ENCODE results near the gene HMCN2. TPM values are rescaled to one million over a fixed set of nuclear protein-coding genes. Genes with fewer than 3 reads are reported as not detected.

Gene HMCN2
- total RNA-seq, 1 donor from 2014 or later, result 0.15 TPM

DNA sequence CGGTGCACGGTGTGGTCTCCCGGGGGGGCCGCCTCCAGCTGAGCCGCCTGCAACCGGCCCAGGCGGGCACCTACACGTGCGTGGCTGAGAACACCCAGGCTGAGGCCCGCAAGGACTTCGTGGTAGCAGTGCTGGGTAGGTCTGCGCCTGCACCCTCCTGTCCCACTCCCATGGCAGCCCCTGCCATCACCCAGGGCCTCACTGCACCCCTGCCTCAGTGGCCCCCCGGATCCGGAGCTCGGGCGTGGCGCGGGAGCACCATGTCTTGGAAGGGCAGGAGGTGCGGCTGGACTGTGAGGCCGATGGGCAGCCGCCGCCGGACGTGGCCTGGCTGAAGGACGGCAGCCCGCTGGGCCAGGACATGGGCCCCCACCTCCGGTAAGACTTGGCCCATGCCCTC, 125.4 kb downstream of the HMCN2 start:
- peaks cover 12% of the 10 kb centered on the region for H3K27me3 Mint-ChIP-seq (ENCODE audit: insufficient read depth, low read depth)
- no peaks in the 10 kb centered on the region for H3F3A ChIP-seq (ENCODE audit: low read depth)
- no peaks in the 10 kb centered on the region for H3K9me3 ChIP-seq (ENCODE audit: low read depth)
- H3K79me2 ChIP-seq (ENCODE audit: low read depth), result no peaks in the 10 kb centered on the region
- no peaks in the 10 kb centered on the region for H3K27me3 ChIP-seq
- peaks cover 19% of the 10 kb centered on the region for H3K4me1 Mint-ChIP-seq
- H3K36me3 Mint-ChIP-seq, result no peaks in the 10 kb centered on the region
- H3K9me3 Mint-ChIP-seq, result no peaks in the 10 kb centered on the region
- no peak overlapping the region for H3K9ac ChIP-seq
- no peak for DNase-seq (ENCODE audit: low spot score)
- H3K4me2 ChIP-seq, result no peak overlapping the region
- no peak overlapping the region for H3K27ac ChIP-seq
- peaks cover 5% of the 10 kb centered on the region for H3K4me1 ChIP-seq
- no peaks in the 10 kb centered on the region for H4K20me1 ChIP-seq (ENCODE audit: low read depth)
- H3K36me3 ChIP-seq, result no peaks in the 10 kb centered on the region
- no peak overlapping the region for H3K27ac Mint-ChIP-seq
- H3K4me3 ChIP-seq, result no peak overlapping the region
- no peak overlapping the region for H2AFZ ChIP-seq (replicated peaks)
- no peak for TF ChIP-seq EZH2 (IDR thresholded peaks at IDR 0.05)
- TF ChIP-seq CTCF (IDR thresholded peaks at IDR 0.05), result no peak
- no peak for TF ChIP-seq EZH2phosphoT487 (IDR thresholded peaks at IDR 0.05)
- H3K4me3 Mint-ChIP-seq, result no peak overlapping the region

GRCh38 chr9:130391866-130392265, 126.3 kb downstream of the HMCN2 start:
- no peak for TF ChIP-seq EZH2phosphoT487 (IDR thresholded peaks at IDR 0.05)
- TF ChIP-seq EZH2 (IDR thresholded peaks at IDR 0.05), result no peak
- no peak for TF ChIP-seq CTCF (IDR thresholded peaks at IDR 0.05)
- Mint-ChIP-seq H3K36me3 (no peaks in the 10 kb centered on the region), H3K4me1 (peaks cover 19% of the 10 kb centered on the region), H3K9me3 (no peaks in the 10 kb centered on the region), H3K27me3 (ENCODE audit: insufficient read depth, low read depth) (peaks cover 12% of the 10 kb centered on the region), H3K4me3 (no peak overlapping the region), H3K27ac (no peak overlapping the region)
- H3K4me1 ChIP-seq, result peaks cover 5% of the 10 kb centered on the region
- no peak overlapping the region for H3K27ac ChIP-seq
- H3K4me2 ChIP-seq, result no peak overlapping the region
- H3K4me3 ChIP-seq, result no peak overlapping the region
- H2AFZ ChIP-seq (replicated peaks), result no peak overlapping the region
- no peak for DNase-seq (ENCODE audit: low spot score)
- no peaks in the 10 kb centered on the region for H3K79me2 ChIP-seq (ENCODE audit: low read depth)
- no peaks in the 10 kb centered on the region for H3K36me3 ChIP-seq
- H3K9ac ChIP-seq, result no peak overlapping the region
- no peaks in the 10 kb centered on the region for H4K20me1 ChIP-seq (ENCODE audit: low read depth)
- no peaks in the 10 kb centered on the region for H3K27me3 ChIP-seq
- H3K9me3 ChIP-seq (ENCODE audit: low read depth), result no peaks in the 10 kb centered on the region
- no peaks in the 10 kb centered on the region for H3F3A ChIP-seq (ENCODE audit: low read depth)

DNA sequence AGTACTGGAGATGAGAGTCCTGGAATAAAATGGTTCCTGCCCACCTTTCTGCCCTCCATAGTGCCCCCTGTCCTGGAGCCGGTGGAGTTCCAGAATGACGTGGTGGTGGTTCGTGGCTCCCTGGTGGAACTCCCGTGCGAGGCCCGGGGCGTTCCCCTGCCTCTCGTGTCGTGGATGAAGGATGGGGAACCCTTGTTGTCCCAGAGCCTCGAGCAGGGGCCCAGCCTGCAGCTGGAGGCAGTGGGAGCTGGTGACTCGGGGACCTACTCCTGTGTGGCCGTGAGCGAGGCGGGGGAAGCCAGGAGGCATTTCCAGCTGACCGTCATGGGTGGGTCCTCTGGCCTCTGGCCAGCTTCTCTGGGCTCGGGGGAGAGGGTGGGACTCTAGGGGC, 128.1 kb downstream of the HMCN2 start:
- H3K27me3 Mint-ChIP-seq (ENCODE audit: insufficient read depth, low read depth), result peaks cover 12% of the 10 kb centered on the region
- no peak for DNase-seq (ENCODE audit: low spot score)
- Histone ChIP-seq H3K4me3 (no peak overlapping the region), H3K9me3 (ENCODE audit: low read depth) (no peaks in the 10 kb centered on the region), H3K9ac (no peak overlapping the region), H3K79me2 (ENCODE audit: low read depth) (no peaks in the 10 kb centered on the region), H3K27me3 (no peaks in the 10 kb centered on the region), H4K20me1 (ENCODE audit: low read depth) (no peaks in the 10 kb centered on the region), H3F3A (ENCODE audit: low read depth) (no peaks in the 10 kb centered on the region), H2AFZ (replicated peaks) (no peak overlapping the region), H3K4me1 (peaks cover 5% of the 10 kb centered on the region), H3K27ac (no peak overlapping the region), H3K4me2 (no peak overlapping the region), H3K36me3 (no peaks in the 10 kb centered on the region)
- H3K36me3 Mint-ChIP-seq, result no peaks in the 10 kb centered on the region
- H3K27ac Mint-ChIP-seq, result no peak overlapping the region
- H3K9me3 Mint-ChIP-seq, result no peaks in the 10 kb centered on the region
- H3K4me1 Mint-ChIP-seq, result peaks cover 16% of the 10 kb centered on the region
- no peak for TF ChIP-seq CTCF (IDR thresholded peaks at IDR 0.05)
- TF ChIP-seq EZH2phosphoT487 (IDR thresholded peaks at IDR 0.05), result no peak
- TF ChIP-seq EZH2 (IDR thresholded peaks at IDR 0.05), result no peak
- H3K4me3 Mint-ChIP-seq, result no peak overlapping the region

Measured in neural progenitor cell (in vitro differentiated cells).